Limb (tissue), 2 donors: ENCODE data around the gene PCDHGA1.

Source experiments
- DNase-seq, 2 donors: peaks; one replicate each; pipeline ENCODE4 v3.0.0-alpha.2; 2016; ENCODE audit errors: extremely low spot score in 2 of 2

PCDHGA1 gene

DNA sequence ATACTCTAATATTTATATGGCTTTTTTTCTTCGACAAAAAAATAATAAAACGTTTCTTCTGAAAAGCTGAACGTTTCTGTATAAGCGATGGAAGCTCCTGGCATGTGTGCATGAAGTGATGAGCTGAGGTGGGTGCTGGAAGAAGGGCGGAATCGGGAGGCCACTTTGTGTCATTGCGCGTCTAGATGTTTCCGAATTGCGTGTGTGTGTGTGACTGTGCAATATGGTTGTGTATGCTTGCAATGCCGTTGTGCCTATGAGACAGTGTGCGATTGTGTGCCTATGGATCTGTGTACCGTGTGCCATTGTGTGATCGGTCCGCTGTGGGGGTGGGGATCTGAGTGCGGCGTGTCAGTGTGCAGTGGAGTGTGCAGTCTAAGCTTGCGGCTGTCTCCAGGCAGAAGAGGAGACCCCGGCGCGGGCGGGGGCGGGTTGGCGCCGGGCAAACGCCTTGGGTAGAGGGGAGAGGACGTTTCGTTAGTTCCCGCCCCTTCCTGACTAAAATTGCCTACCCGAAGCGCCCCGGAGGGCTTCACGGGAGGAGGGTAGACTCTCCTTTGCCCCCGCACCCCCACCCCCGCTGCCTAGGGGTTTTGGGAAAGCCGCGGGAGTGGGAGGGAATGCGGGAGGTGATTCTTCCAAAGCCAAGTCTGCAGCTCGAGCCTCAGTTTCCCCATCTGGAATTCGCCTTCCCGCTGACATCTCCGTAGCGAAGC lies 182.8 kb downstream of the PCDHGA1 start:
- DNase-seq: peak in 1 of 2 donors; percentile 87

GRCh38 chr5:141513627-141514329 lies 183.5 kb downstream of the PCDHGA1 start:
- DNase-seq: peak; percentile 80 to 90

- DNase-seq: no peak
Measured at GRCh38 chr5:141514330-141515133, 184.2 kb downstream of the PCDHGA1 start.

DNA sequence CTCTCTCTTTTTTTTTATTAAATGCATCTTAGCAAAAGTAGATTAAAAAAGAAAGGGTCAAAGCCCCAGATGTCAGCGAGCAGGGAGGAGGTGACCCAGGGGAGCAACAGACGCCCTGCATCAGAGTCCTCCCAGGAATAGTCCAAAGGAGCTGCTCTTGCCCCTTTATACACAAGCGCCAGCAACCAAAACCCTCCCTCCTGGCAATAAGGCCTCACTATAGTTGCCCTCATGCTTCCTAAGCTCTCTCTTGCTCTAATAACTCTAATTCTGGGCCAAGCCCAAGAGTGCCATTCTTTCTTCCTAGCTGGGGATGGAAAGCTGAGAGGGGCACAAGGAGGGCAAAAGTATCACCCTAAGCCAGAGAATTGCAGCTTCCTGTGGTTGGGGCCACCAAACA lies 184.8 kb downstream of the PCDHGA1 start:
- no peak for DNase-seq

GRCh38 chr5:141515946-141516671 lies 185.8 kb downstream of the PCDHGA1 start:
- no peak for DNase-seq

DNA sequence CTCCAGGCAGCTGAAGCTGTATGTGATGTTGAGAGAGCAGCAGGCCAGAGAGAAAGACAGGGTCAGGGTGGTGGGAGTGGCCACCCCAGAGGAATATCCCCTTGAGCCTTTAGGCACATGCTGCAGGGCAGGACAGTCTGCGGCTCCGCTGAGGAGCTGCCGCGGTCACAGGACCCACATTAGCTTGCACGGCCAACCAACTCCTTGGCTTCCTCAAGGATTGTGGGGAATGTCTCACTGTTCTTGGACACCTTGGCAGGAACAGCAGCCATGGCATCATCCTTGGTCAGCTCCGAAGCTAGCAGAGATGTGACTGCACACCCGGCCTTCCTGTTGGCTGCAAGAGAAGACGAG lies 186.3 kb downstream of the PCDHGA1 start:
- no peak for DNase-seq

DNA sequence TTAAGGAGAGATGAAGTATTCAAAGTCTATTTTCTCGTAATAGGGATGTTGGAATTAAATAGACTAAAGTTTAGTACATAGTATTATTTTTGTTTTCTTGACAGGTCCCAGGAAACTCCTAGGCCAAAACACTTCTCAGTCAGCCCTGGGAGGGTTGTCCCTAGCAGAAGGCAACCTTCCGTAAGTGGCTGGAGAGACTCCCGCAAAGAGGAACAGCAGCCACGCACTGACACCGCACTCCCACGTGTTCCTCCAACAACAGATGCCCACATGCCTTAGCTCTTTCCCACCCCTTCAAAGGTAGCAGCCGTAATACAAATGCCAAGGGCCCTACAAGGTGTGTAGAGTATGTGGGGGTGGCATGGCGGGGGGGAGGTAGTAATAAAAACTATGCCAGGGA lies 187.0 kb downstream of the PCDHGA1 start:
- no peak for DNase-seq

- DNase-seq: no peak
Measured at GRCh38 chr5:141517880-141518617, 187.7 kb downstream of the PCDHGA1 start.

DNA sequence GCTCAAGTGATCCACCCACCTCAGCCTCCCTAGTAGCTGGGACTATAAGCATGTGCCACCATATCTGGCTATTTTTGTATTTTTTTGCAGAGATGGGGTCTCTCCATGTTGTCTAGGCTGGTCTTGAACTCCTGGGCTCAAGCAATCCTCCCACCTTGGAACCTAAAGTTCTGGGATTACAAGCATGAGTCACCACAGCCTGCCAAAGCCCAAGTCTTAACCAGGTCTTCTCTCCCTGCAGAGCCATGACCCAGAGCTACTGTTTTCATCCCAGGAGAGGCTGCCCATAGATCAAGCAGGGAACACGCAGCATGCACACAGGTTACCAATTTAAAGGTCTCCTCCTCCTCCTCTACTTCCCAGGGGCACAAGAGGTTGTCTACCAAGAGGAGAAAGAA lies 188.3 kb downstream of the PCDHGA1 start:
- DNase-seq: no peak

DNA sequence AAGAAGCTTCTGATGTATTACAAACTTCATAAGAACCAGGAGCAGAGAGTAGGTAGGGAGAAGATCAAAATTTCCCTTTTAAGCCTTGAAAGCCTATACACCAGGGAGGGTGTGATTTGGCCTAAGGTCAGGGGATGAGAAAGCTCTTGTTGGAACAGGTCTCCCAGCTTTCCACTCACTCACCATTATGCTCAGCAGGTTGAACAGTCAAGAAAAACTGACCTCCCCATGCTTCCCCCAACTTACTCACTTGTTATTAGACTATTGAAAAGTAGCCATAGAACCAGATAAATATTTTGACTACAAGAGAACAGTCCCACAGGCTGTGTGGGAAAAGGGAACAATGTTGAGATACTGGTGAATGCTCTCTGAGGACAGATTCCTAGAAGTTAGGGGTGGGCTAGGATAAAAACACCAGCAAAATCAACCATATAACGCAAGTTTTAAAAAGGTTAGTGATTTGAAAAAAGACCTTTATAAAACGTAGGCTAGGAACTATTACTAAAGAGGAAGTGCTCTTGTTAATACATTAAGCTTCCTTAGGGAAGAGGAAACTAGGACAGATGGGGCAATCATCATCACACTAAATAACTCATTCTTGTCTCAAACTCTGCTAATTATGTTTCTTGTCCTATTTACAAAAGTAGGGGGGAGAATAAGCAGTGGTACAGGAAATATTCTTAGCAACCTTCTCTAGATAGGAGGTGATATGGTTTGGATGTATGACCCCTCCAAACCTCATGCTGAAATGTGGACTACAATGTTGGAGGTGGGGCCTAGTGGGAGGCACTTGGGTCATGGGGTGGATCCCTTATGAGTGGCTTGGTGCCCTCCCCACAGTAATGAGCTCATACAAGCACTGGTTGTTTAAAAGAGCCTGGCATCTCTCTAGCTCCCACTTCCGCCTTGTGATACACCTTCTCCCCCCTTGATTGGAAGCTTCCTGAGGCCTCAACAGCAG lies 189.6 kb downstream of the PCDHGA1 start:
- no peak for DNase-seq

- peak in 1 of 2 donors; percentile 80 for DNase-seq
Measured at GRCh38 chr5:141521244-141521781, 191.0 kb downstream of the PCDHGA1 start.

GRCh38 chr5:141522301-141522700 lies 192.0 kb downstream of the PCDHGA1 start:
- DNase-seq: no peak

- no peak for DNase-seq
Measured at GRCh38 chr5:141523991-141524390, 193.7 kb downstream of the PCDHGA1 start.

- DNase-seq: peak; percentile 91 to 99
Measured at GRCh38 chr5:141524604-141525597, 194.6 kb downstream of the PCDHGA1 start.

DNA sequence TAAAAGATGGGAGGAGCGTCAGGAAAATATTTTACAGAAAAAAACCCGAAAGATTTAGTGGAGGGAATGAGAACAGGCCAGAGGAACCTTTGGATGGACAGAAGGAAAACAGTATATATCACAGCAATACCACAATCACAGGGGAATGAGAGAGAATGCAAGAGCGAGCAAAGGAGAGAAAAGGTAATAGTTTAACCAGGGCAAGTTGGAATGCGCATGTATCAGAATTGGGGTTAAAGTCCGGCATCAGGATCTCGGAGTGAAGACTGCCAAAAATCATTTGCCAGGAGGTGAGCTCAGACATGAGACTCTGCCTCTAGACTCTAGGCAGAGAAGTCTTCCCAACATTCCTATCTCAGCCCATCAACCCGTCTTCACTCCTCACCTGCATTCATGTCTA lies 195.3 kb downstream of the PCDHGA1 start:
- no peak for DNase-seq

GRCh38 chr5:141527426-141527825 lies 197.1 kb downstream of the PCDHGA1 start:
- no peak for DNase-seq

- DNase-seq: peak; percentile 54 to 74
Measured at GRCh38 chr5:141528291-141528984, 198.1 kb downstream of the PCDHGA1 start.

GRCh38 chr5:141529002-141529401 lies 198.7 kb downstream of the PCDHGA1 start:
- DNase-seq: no peak
